HCT116 (cell line): ENCODE data around the gene UGT1A7. TPM values are rescaled to one million over a fixed set of nuclear protein-coding genes. Genes with fewer than 3 reads are reported as not detected.

Source experiments
- ATAC-seq: fragments of 200-7000 bp; cut with Tn5 transposase; 2 replicates; pipeline ENCODE4 v1.9.1; 2020; ENCODE audit warnings: mild to moderate bottlenecking, moderate library complexity
- BruUV-seq: library from RNA; stranded (reverse); fragments of 400-500 nt; replicated peaks from 2 replicates; lab custom pipeline; 2021; lab: Mats Ljungman, UMichigan
- CTCF ChIA-PET: fragments of 300-600 bp; sonication (Branson Sonifier 250); formaldehyde crosslinking; loops from one replicate; lab custom pipeline; 2021; ENCODE audit warnings: antibody characterized with exemption; lab: Charles Lee
- POLR2A ChIA-PET: fragments of 300-600, 350-600 bp; sonication (Branson Sonifier 250); formaldehyde crosslinking; loops from one replicate; lab custom pipeline; 2021; ENCODE audit warnings: antibody characterized with exemption; lab: Charles Lee
- RAD21 ChIA-PET, 2 experiments: fragments of 300-600 bp; sonication (Branson Sonifier 250); formaldehyde crosslinking; loops; one replicate each; lab custom pipeline; 2023; ENCODE audit warnings: low total read pairs in 2 of 2; ENCODE audit not compliant: uncharacterized antibody in 2 of 2, unreplicated experiment in 2 of 2, low non-redundant PET in 1 of 2; lab: Charles Lee
- DNase-seq: peaks from one replicate; pipeline ENCODE4 v3.0.0-alpha.2; 2010; ENCODE audit warnings: low read depth, low spot score
- H2AFZ ChIP-seq: fragments of 200-600 bp; shearing (Covaris generic), sonication (generic); 2 replicates; pipeline ENCODE4 v1.6.1; 2017; ENCODE audit warnings: low read depth, mixed run types, mixed read lengths, antibody characterized with exemption, low read length; ENCODE audit not compliant: poor library complexity, severe bottlenecking
- H3K27ac ChIP-seq: 2 replicates; pipeline ENCODE4 v1.5.1; 2012; ENCODE audit warnings: low read depth, low read length
- H3K27me3 ChIP-seq: fragments of 200-600 bp; sonication (generic); 2 replicates; pipeline ENCODE4 v1.6.1; 2016; ENCODE audit warnings: mixed run types, low read length, mixed read lengths; ENCODE audit not compliant: insufficient read depth
- H3K36me3 ChIP-seq, 2 experiments: fragments of 200-500 bp in 1 of 2; fragments of 200-600 bp in 1 of 2; sonication (Bioruptor generic) in 1 of 2; sonication (generic) in 1 of 2; 2 replicates each; pipeline versions ENCODE4 v1.5.1 to v1.6.1; 2014 to 2016; ENCODE audit warnings: low read length in 2 of 2, inconsistent platforms in 1 of 2, mixed read lengths in 1 of 2, mixed run types in 1 of 2; ENCODE audit not compliant: insufficient read depth in 2 of 2, control insufficient read depth in 1 of 2
- H3K4me1 ChIP-seq, 2 experiments: fragments of 200-600 bp in 1 of 2; sonication (generic) in 1 of 2; 2 replicates each; pipeline versions ENCODE4 v1.5.1 to v1.6.1; 2012 to 2017; ENCODE audit warnings: low read length in 2 of 2, inconsistent platforms in 1 of 2, mild to moderate bottlenecking in 1 of 2, mixed read lengths in 1 of 2, mixed run types in 1 of 2, moderate library complexity in 1 of 2; ENCODE audit not compliant: insufficient read depth in 2 of 2, control insufficient read depth in 1 of 2
- H3K4me2 ChIP-seq: fragments of 200-600 bp; sonication (generic); 2 replicates; pipeline ENCODE4 v1.6.1; 2017; ENCODE audit warnings: mixed run types, low read length, mixed read lengths
- H3K4me3 ChIP-seq, 2 experiments: fragments of 200-600 bp in 1 of 2; sonication (generic) in 1 of 2; replicated peaks in 1 of 2; 2 replicates each; pipeline ENCODE4 v1.5.1; 2011 to 2016; ENCODE audit warnings: low read length in 2 of 2, control low read depth in 1 of 2, low read depth in 1 of 2, mild to moderate bottlenecking in 1 of 2, mixed read lengths in 1 of 2, mixed run types in 1 of 2
- H3K79me2 ChIP-seq: fragments of 200-600 bp; sonication (generic); 2 replicates; pipeline ENCODE4 v1.6.1; 2017; ENCODE audit warnings: mild to moderate bottlenecking, mixed run types, low read length, moderate library complexity, mixed read lengths; ENCODE audit not compliant: insufficient read depth
- H3K9ac ChIP-seq: fragments of 200-600 bp; sonication (generic); 2 replicates; pipeline ENCODE4 v1.6.1; 2016; ENCODE audit warnings: low read length, mixed read lengths
- H3K9me2 ChIP-seq: fragments of 200-600 bp; sonication (generic), shearing (Covaris generic); 2 replicates; pipeline ENCODE4 v1.6.1; 2017; ENCODE audit warnings: mixed run types, mild to moderate bottlenecking, moderate library complexity; ENCODE audit not compliant: insufficient read depth
- H3K9me3 ChIP-seq, 2 experiments: fragments of 200-500 bp in 1 of 2; fragments of 200-600 bp in 1 of 2; sonication (Bioruptor generic) in 1 of 2; sonication (generic) in 1 of 2; 2 replicates each; pipeline ENCODE4 v1.6.1; 2014 to 2017; ENCODE audit warnings: low read length in 2 of 2, mixed read lengths in 2 of 2, inconsistent platforms in 1 of 2, low read depth in 1 of 2, mild to moderate bottlenecking in 1 of 2, mixed run types in 1 of 2, moderate library complexity in 1 of 2; ENCODE audit not compliant: control insufficient read depth in 1 of 2, insufficient read depth in 1 of 2
- H4K20me1 ChIP-seq: fragments of 200-600 bp; sonication (generic), shearing (Covaris generic); 2 replicates; pipeline ENCODE4 v1.6.1; 2017; ENCODE audit warnings: mixed run types, mild to moderate bottlenecking, moderate library complexity; ENCODE audit not compliant: insufficient read depth
- CTCF ChIP-seq, 3 experiments: fragments of 200-600 bp in 1 of 3; sonication (generic) in 1 of 3; IDR thresholded peaks in 2 of 3; conservative IDR thresholded peaks in 1 of 3; 2 replicates each; pipeline ENCODE4 v1.5.1; 2012 to 2017; ENCODE audit warnings: low read depth in 2 of 3, low read length in 2 of 3, antibody characterized with exemption in 1 of 3, borderline replicate concordance in 1 of 3, control low read depth in 1 of 3, mild to moderate bottlenecking in 1 of 3, mixed read lengths in 1 of 3, mixed run types in 1 of 3, moderate library complexity in 1 of 3; ENCODE audit not compliant: insufficient read depth in 1 of 3
- EGR1 ChIP-seq: IDR thresholded peaks from 2 replicates; pipeline ENCODE4 v1.6.1; 2012; ENCODE audit warnings: low read depth
- ELF1 ChIP-seq: IDR thresholded peaks from 2 replicates; pipeline ENCODE4 v1.6.1; 2012; ENCODE audit warnings: low read depth, borderline replicate concordance
- EZH2 ChIP-seq: fragments of 200-600 bp; sonication (generic); IDR thresholded peaks from 2 replicates; pipeline ENCODE4 v1.6.1; 2017; ENCODE audit warnings: antibody characterized with exemption, mixed run types
- JUND ChIP-seq: IDR thresholded peaks from 2 replicates; pipeline ENCODE4 v1.6.1; 2012
- POLR2A ChIP-seq: IDR thresholded peaks from 2 replicates; pipeline ENCODE4 v1.7.0; 2011; ENCODE audit warnings: borderline replicate concordance; ENCODE audit not compliant: insufficient read depth, insufficient read length; ENCODE audit errors: extremely low read depth
- RAD21 ChIP-seq: IDR thresholded peaks from 2 replicates; pipeline ENCODE4 v1.6.1; 2012; ENCODE audit warnings: low read depth, mild to moderate bottlenecking
- SP1 ChIP-seq: IDR thresholded peaks from 2 replicates; pipeline ENCODE4 v1.6.1; 2012; ENCODE audit warnings: low read depth
- YY1 ChIP-seq: IDR thresholded peaks from 2 replicates; pipeline ENCODE4 v1.6.1; 2011; ENCODE audit warnings: low read length, low read depth, moderate library complexity, mild to moderate bottlenecking; ENCODE audit not compliant: insufficient replicate concordance; ENCODE audit errors: extremely low read depth
- ZNF274 ChIP-seq: fragments of 200-500 bp; sonication (Bioruptor generic); IDR thresholded peaks from 2 replicates; pipeline ENCODE4 v1.6.1; 2014; ENCODE audit warnings: mild to moderate bottlenecking, low read depth, low read length, inconsistent platforms
- intact Hi-C: fragments of 100-400 bp; cut with micrococcal nuclease; formaldehyde crosslinking; loops from 2 replicates; pipeline ENCODE4 v1.10.0; 2022
- total RNA-seq: library from RNA; stranded (reverse); gene quantifications from one replicate; pipeline ENCODE4 v1.2.1, GENCODE V29; 2021; ENCODE audit not compliant: unreplicated experiment

Gene UGT1A7
- total RNA-seq, 1 experiment from 2014 or later, result not detected

- Histone ChIP-seq H3K4me1 (no peaks in the 10 kb centered on the region), H3K79me2 (no peaks in the 10 kb centered on the region), H3K9ac (no peak overlapping the region), H2AFZ (no peak overlapping the region), H3K36me3 (no peaks in the 10 kb centered on the region), H3K4me3 (no peak overlapping the region), H3K27ac (no peak overlapping the region), H3K4me2 (no peak overlapping the region), H3K9me2 (no peaks in the 10 kb centered on the region), H3K27me3 (no peaks in the 10 kb centered on the region), H4K20me1 (no peaks in the 10 kb centered on the region), H3K9me3 (no peaks in the 10 kb centered on the region)
- intact Hi-C loops, result no loop called here
- TF ChIP-seq JUND (no peak), YY1 (no peak), EGR1 (no peak), RAD21 (no peak), POLR2A (no peak), EZH2 (no peak), CTCF (IDR thresholded peaks at IDR 0.05 in 2 of 3, conservative IDR thresholded peaks at IDR 0.05 in 1 of 3; ENCODE audit: borderline replicate concordance in 1 of 3, insufficient read depth in 1 of 3, low read depth in 2 of 3, low read length in 2 of 3) (no peak), ELF1 (no peak), ZNF274 (no peak), SP1 (no peak)
- no peak for ATAC-seq
- ChIA-PET RAD21 (no interaction called here), CTCF (no interaction called here), POLR2A (no interaction called here)
- DNase-seq, result no peak
- BruUV-seq, result no TSS peak
Observed at GRCh38 chr2:233817995-233818638, 136.4 kb downstream of the UGT1A7 start.
